ENCODE data around the gene KIAA1210.

The KIAA1210 gene

GRCh38 chrX:119075270-119076025 is 52.2 kb downstream of the KIAA1210 start:
- no peak overlapping the region for H3K4me3 ChIP-seq (replicated peaks; ENCODE audit: low read depth, low read length)
- DNase-seq (ENCODE audit: low read depth) = no peak
- no peak for TF ChIP-seq CTCF (IDR thresholded peaks at IDR 0.05; ENCODE audit: low read length, missing control alignments)

GRCh38 chrX:119073911-119074310 is 53.7 kb downstream of the KIAA1210 start:
- TF ChIP-seq CTCF (IDR thresholded peaks at IDR 0.05; ENCODE audit: low read length, missing control alignments) = no peak
- no peak overlapping the region for H3K4me3 ChIP-seq (replicated peaks; ENCODE audit: low read depth, low read length)
- no peak for DNase-seq (ENCODE audit: low read depth)

- DNase-seq (ENCODE audit: low read depth) = no peak
- H3K4me3 ChIP-seq (replicated peaks; ENCODE audit: low read depth, low read length) = no peak overlapping the region
- no peak for TF ChIP-seq CTCF (IDR thresholded peaks at IDR 0.05; ENCODE audit: low read length, missing control alignments)
Measured at GRCh38 chrX:119073200-119073905, 54.3 kb downstream of the KIAA1210 start.

GRCh38 chrX:119072744-119073143 is 54.9 kb downstream of the KIAA1210 start, which contains the start of gene CT47C1:
Gene CT47C1, plus strand, starts transcription at chrX:119072993. Its CDS starts 233 bp downstream, at chrX:119073226.
- no peak within 1 kb of the TSS for H3K4me3 ChIP-seq (replicated peaks; ENCODE audit: low read depth, low read length)
- DNase-seq (ENCODE audit: low read depth) = no peak
- no peak for TF ChIP-seq CTCF (IDR thresholded peaks at IDR 0.05; ENCODE audit: low read length, missing control alignments)

- DNase-seq (ENCODE audit: low read depth) = no peak
- TF ChIP-seq CTCF (IDR thresholded peaks at IDR 0.05; ENCODE audit: low read length, missing control alignments) = no peak
Measured at GRCh38 chrX:119071381-119071780, 56.2 kb downstream of the KIAA1210 start.

GRCh38 chrX:119069762-119070161 is 57.9 kb downstream of the KIAA1210 start:
- no peak overlapping the region for H3K4me3 ChIP-seq (replicated peaks; ENCODE audit: low read depth, low read length)
- no peak for DNase-seq (ENCODE audit: low read depth)
- no peak for TF ChIP-seq CTCF (IDR thresholded peaks at IDR 0.05; ENCODE audit: low read length, missing control alignments)

More at GRCh38 chrX:119071381-119071780, 56.2 kb downstream of the KIAA1210 start:
- H3K4me3 ChIP-seq (replicated peaks; ENCODE audit: low read depth, low read length) = no peak overlapping the region
